GM12864 (cell line): ENCODE data around the gene COL27A1.

Source experiments
- DNase-seq: peaks from one replicate; pipeline ENCODE4 v3.0.0-alpha.2; 2011; ENCODE audit warnings: low read depth
- H3K4me3 ChIP-seq: 2 replicates; pipeline ENCODE4 v1.5.1; 2011; ENCODE audit warnings: mild to moderate bottlenecking, low read depth, low read length, control low read depth
- TF ChIP-seq, protein P1 (sequence below): IDR thresholded peaks from 2 replicates; pipeline ENCODE4 v1.5.1; 2011; ENCODE audit warnings: low read depth, mild to moderate bottlenecking, moderate library complexity, low read length, control low read depth, inconsistent platforms; ENCODE audit errors: missing control alignments

COL27A1 gene

DNA sequence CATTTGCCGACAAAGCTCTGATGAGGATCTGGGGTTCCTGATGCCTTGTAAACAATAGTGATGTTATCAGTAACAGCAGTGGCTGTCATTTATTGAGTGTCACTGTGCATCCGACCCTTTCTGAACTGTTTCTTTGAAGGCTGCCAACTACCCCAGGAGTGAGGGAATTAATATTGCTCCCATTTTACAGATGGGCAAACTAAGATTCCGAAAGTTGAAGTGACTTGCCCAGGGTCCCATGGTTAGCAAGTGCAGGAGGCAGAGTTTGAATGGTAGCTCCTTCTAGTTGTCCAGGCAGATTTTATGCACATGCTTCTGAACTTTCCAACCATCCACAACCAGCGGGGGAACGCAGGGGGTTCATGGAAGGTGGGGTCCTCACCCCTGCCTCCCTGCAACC lies 81.9 kb downstream of the COL27A1 start:
- H3K4me3 ChIP-seq: no peak overlapping the region
- DNase-seq: no peak
- TF ChIP-seq, protein P1, sequence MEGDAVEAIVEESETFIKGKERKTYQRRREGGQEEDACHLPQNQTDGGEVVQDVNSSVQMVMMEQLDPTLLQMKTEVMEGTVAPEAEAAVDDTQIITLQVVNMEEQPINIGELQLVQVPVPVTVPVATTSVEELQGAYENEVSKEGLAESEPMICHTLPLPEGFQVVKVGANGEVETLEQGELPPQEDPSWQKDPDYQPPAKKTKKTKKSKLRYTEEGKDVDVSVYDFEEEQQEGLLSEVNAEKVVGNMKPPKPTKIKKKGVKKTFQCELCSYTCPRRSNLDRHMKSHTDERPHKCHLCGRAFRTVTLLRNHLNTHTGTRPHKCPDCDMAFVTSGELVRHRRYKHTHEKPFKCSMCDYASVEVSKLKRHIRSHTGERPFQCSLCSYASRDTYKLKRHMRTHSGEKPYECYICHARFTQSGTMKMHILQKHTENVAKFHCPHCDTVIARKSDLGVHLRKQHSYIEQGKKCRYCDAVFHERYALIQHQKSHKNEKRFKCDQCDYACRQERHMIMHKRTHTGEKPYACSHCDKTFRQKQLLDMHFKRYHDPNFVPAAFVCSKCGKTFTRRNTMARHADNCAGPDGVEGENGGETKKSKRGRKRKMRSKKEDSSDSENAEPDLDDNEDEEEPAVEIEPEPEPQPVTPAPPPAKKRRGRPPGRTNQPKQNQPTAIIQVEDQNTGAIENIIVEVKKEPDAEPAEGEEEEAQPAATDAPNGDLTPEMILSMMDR: no peak

GRCh38 chr9:114237781-114238180 lies 82.4 kb downstream of the COL27A1 start:
- no peak for DNase-seq
- TF ChIP-seq, protein P1: no peak
- H3K4me3 ChIP-seq: no peak overlapping the region

- TF ChIP-seq, protein P1: no peak
- no peak overlapping the region for H3K4me3 ChIP-seq
- DNase-seq: no peak
These were observed 83.1 kb downstream of the COL27A1 start for GRCh38 chr9:114238472-114238871.

DNA sequence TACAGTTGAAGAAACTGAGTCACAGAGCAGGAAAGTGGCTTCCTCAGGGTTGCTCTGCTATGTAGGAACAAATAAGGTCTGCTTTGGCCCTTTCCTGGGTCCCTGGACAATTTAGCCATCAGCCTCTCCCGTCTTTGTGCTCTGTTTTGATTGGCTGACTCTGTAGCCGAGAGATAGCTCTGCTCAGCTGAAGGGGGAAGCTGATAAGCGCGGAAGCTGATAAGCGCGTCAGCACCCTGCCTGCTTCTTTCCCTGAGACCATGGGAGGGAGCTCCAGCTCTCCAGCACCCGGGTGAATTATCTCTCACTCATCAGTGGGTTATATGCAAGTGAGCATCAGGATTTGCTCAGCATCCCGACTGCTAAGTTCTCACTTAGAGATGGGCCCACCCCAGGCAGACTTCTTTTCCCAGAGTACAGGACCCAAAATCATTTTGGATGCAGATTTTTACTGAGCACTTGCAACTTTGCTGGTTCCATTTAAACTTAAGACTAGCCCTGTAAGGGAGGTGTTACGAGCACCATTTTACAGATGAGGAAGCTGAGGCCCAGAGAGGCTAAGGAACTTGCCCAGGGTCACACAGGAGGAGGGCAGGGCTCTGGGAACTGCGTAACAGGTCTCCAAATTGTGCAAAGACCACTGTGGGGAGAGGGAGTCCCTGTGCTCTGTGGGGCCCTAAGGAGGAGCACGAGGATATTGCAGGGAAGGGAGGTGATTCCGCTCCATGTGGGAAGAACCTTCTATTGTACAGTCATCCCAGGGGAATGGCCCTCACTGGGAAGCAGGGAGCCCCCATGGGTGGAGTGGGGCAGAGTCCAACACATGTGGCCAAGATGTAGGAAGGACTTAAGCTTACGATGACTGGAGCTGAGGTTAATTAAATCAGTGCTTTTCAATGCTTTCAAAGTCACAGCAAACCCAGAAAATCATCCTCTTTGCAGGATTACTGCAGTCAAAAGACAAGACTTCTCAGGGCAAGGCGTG lies 83.8 kb downstream of the COL27A1 start:
- TF ChIP-seq, protein P1: peak; percentile 20
- no peak for DNase-seq
- no peak overlapping the region for H3K4me3 ChIP-seq

DNA sequence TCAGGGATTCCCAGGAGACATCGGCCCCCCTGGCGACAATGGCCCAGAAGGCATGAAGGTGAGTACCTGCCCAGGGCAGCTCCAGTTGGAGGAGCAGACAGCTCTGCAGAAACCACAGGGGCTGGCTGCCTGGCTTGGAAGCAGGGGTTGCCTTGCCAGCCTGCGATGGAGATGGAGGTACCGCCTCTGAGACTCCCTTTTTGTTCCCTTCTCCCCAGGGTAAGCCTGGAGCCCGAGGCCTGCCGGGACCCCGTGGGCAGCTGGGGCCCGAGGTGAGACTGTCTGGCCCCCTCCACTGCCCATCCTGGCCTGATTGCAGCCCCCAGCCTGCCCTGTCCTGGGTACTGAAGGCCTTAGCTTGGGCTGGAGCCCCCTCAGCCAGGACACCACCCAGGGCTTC lies 84.9 kb downstream of the COL27A1 start:
- no peak for DNase-seq
- H3K4me3 ChIP-seq: no peak overlapping the region
- TF ChIP-seq, protein P1: no peak

DNA sequence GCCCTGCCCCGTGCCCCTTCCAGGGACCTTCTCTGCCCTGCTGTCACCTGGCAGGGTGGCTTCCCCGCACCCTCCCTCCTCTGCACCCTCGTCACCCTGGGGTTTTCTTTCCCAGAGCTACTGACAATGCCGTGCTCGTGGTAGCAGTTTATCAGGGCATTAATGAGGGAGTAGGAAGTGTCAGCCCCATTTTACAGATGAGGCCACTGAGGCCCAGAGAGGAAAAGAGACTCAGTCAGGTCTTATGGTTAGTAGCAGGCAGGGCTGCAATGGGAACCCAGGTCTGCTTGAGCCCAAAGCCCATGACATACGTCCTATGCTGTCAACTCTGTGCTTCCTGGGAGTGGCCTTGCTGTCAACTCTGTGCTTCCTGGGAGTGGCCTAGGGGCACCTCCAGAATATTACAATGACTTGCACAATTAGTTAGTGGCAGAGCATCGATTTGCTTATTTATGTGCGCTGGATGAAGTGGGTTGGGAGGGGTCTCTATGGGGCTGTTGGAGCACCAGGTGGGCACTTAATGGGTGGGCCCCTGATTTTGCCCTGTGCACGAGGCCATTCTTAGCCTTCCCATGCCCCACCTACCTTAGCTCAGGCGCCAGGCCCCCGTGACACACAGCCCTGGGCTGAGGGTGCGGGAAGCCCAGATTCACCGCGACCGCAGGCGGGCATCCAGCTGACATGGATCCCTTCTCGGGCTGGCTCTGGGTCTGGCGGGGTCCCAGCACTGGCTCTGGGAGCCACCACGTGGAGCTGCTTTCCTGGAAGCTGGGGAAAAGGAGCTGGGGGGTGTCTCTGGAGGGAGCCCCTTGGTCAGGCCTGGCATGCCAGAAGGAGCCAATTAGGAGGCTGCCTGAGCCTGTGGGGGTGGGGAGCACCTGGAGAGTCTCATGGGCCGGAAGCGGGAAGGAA lies 85.6 kb downstream of the COL27A1 start:
- TF ChIP-seq, protein P1: no peak
- H3K4me3 ChIP-seq: no peak overlapping the region
- no peak for DNase-seq
